Raji (cell line): ENCODE results near the gene PRSS16.

Source experiments
- POLR2A ChIP-seq: IDR thresholded peaks from 2 replicates; pipeline ENCODE4 v1.6.1; 2011; ENCODE audit warnings: low read depth, low read length, control low read depth; ENCODE audit not compliant: insufficient read depth

Gene PRSS16, protein sequence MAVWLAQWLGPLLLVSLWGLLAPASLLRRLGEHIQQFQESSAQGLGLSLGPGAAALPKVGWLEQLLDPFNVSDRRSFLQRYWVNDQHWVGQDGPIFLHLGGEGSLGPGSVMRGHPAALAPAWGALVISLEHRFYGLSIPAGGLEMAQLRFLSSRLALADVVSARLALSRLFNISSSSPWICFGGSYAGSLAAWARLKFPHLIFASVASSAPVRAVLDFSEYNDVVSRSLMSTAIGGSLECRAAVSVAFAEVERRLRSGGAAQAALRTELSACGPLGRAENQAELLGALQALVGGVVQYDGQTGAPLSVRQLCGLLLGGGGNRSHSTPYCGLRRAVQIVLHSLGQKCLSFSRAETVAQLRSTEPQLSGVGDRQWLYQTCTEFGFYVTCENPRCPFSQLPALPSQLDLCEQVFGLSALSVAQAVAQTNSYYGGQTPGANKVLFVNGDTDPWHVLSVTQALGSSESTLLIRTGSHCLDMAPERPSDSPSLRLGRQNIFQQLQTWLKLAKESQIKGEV

GRCh38 chr6:27247133-27247836, at the start of gene PRSS16:
Gene PRSS16 (plus strand): TSS chr6:27247701. CDS start chr6:27247738, 37 bp downstream.
- no peak for TF ChIP-seq POLR2A

DNA sequence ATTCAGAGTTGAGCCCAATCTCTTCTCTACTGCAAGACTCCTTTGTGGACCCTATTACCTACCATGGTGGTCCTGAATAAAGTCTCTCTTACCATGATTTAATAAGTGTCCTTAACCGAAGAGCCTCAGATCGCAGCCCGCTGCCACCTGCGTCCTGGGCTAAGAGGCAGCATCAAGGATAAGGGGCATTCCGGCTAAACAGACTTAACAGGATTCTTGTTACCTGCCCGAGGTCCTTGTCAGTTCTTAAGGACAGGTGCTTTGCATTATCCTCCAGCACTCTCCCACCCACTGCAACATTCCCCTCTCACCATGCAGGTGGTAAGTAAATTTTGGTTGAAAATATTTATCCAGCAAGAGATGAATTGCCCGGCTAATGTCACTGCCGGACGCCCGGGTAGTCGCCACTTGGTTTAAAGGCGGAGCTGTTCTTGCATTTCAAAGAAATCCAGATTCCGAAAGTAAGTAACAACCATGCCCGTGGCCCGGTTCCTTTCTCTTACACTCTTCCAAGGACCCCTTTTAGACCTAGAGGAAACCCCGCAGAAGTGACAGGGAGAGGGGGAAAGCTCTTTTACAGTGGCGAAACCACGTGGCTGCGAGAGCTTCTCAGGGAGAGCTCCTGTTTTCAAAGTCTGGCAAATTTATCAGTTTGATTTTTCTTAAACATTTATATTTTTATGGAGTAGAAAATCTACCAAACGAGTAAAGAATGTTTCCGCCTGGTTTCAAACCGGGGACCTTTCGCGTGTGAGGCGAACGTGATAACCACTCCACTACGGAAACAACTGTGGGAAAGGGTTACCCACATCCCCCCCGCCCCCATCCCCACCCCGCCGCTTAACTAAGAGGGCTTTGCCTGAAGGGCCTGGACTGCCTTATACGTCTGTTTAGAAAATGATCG, 41.9 kb upstream of the PRSS16 start:
- no peak for TF ChIP-seq POLR2A

- no peak for TF ChIP-seq POLR2A
Observed at GRCh38 chr6:27206806-27207205, 40.7 kb upstream of the PRSS16 start.

- no peak for TF ChIP-seq POLR2A
Observed at GRCh38 chr6:27208042-27208441, 39.5 kb upstream of the PRSS16 start.

GRCh38 chr6:27209196-27209595, 38.3 kb upstream of the PRSS16 start:
- TF ChIP-seq POLR2A, result no peak

DNA sequence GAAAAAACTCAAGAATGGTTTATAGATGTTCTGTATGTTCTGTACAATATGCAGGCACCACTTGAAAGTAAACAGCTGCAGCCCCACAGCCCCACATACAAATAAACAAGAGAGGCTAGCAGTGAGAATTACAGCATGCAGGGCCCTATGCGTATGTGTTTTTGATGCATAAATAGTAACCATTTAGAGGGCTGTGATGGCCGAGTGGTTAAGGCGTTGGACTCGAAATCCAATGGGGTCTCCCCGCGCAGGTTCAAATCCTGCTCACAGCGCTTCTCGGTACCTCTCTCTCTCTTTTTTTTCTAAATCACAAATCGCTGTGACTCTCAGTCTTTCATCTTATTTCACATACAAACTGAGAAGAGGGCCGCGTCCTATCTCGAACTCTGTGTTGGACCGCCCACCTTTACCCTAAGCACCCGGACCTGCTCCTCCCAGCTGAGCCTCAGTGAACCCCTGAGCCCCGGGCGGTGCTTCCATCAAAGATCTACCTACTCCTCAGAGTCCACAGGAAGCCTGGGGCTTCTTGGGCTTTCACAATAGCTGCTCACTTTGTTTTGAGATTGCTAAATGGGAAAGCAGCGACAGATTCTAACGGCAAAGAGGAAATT, 37.7 kb upstream of the PRSS16 start:
- no peak for TF ChIP-seq POLR2A

DNA sequence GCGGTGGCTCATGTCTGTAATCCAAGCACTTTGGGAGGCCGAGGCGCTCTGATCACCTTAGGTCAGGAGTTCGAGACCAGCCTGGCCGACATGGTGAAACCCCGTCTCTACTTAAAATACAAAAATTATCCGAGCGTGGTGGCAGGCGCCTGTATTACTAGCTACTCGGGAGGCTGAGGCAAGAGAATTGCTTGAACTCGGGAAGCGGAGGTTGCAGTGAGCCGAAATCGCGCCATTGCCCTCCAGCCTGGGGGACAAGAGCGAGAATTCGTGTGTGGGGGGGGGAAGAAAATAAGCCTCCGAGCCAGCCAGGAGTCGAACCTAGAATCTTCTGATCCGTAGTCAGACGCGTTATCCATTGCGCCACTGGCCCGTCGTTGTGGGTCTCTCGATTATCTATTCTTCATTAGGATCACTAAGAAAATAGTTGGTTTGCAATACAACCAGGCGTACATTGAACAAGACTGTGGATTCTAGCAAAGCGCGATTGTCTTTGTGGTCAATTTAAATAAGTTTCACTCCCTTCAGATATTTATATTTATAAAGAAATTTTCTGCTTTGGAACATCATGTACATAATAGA, 33.9 kb upstream of the PRSS16 start:
- no peak for TF ChIP-seq POLR2A

DNA sequence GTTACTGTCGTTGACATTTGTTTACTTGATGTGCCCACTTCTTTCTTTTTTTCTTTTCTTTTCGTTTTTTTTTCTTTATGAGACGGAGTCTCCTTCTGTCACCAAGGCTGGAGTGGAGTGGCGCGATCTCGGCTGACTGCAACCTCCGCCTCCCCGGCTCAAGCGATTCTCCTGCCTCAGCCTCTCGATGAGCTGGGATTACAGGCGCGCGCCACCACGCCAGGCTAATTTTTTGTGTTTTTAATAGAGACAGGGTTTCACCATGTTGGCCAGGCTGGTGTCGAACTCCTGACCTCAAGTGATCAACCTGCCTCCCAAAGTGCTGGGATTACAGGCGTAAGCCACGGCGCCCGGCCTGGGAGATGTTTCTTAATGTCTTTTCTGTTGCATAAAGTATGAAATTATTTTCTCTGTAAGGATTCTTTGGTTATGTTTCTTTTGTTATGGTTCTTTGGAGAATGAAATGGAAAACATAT, 33.3 kb upstream of the PRSS16 start:
- no peak for TF ChIP-seq POLR2A

GRCh38 chr6:27216874-27217273, 30.6 kb upstream of the PRSS16 start:
- no peak for TF ChIP-seq POLR2A

DNA sequence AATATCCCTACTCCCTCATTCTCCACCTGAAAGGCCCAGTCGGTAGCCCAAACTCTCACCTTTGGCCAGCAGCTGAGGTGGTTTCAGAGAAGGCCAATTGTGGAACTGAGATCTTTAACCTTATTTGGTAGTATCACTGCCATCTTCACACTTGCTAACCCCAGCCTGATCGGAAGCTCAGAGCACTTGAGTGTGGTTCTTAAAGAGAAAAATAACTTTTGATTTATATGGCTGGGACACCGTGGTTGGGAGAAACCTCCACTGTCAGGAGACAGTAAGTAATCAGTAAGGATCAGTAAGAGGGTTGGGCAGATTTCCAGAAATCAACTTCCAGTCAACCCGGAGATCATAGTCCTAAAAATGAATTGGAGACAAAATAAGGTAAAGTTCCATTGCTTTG, 22.8 kb upstream of the PRSS16 start:
- TF ChIP-seq POLR2A, result no peak

- no peak for TF ChIP-seq POLR2A
Observed at GRCh38 chr6:27228963-27229477, 18.5 kb upstream of the PRSS16 start.

DNA sequence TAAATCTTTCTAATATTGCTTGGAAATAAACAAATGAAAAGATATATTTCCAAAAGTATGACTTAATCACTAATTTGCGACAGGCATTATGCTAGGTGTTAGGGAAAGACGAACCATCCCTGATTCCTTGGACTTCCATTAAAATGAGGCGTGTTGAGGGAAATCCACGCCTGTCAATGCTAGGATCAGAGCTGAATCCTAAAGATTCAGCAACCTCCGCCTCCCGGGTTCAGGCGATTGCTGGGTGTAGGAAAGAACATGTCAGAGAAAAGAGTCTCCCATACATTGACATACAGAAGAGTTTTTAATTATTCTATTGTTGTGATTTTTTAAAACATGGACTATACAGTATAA, 16.8 kb upstream of the PRSS16 start:
- no peak for TF ChIP-seq POLR2A

DNA sequence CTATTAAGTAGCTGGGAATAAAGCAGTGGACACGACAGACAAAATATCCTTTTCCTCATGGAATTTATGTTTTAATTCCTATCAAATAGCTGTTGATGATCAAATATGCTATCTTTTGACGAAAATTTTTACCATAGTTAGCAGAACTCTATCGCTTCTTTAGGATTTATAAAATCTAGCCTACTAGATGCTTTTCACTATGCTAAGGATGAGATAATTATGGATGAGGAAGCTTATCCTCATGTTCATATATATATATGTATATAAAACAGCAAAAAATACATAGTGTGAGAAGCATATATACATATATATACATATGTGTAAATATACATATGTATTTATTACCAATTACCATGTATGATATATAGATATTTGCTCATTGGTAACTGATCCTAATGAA, 12.9 kb upstream of the PRSS16 start:
- TF ChIP-seq POLR2A, result no peak
